ENCODE data around the gene PDE6C. TPM values are rescaled to one million over a fixed set of nuclear protein-coding genes. Genes with fewer than 3 reads are reported as not detected.

The PDE6C gene
- total RNA-seq, 4 donors from 2014 or later: not detected

GRCh38 chr10:93629647-93630305 is 17.4 kb downstream of the PDE6C start:
- Histone ChIP-seq H3K4me3 (no peak overlapping the region), H3K36me3 (no peaks in the 10 kb centered on the region), H3K27ac (no peak overlapping the region), H3K4me1 (no peaks in the 10 kb centered on the region), H3K27me3 (no peaks in the 10 kb centered on the region), H3K9me3 (no peaks in the 10 kb centered on the region)
- TF ChIP-seq CTCF (IDR thresholded peaks at IDR 0.05) (no peak), POLR2A (IDR thresholded peaks at IDR 0.05) (no peak)
- intact Hi-C loops (cut with DNase I; ENCODE audit: low total_unique reads): no loop called here
- no peak for DNase-seq

GRCh38 chr10:93630625-93631557 is 18.6 kb downstream of the PDE6C start:
- DNase-seq: no peak
- H3K4me3 ChIP-seq: no peak overlapping the region
- no peaks in the 10 kb centered on the region for H3K4me1 ChIP-seq
- no peaks in the 10 kb centered on the region for H3K9me3 ChIP-seq
- no peak overlapping the region for H3K27ac ChIP-seq
- H3K27me3 ChIP-seq: no peaks in the 10 kb centered on the region
- H3K36me3 ChIP-seq: no peaks in the 10 kb centered on the region
- intact Hi-C loops (cut with DNase I; ENCODE audit: low total_unique reads): no loop called here
- TF ChIP-seq POLR2A (IDR thresholded peaks at IDR 0.05) (no peak), CTCF (IDR thresholded peaks at IDR 0.05) (no peak)

- no peaks in the 10 kb centered on the region for H3K4me1 ChIP-seq
- intact Hi-C loops (cut with DNase I; ENCODE audit: low total_unique reads): no loop called here
- DNase-seq: no peak
- no peaks in the 10 kb centered on the region for H3K9me3 ChIP-seq
- TF ChIP-seq CTCF (IDR thresholded peaks at IDR 0.05) (no peak), POLR2A (IDR thresholded peaks at IDR 0.05) (no peak)
- no peaks in the 10 kb centered on the region for H3K36me3 ChIP-seq
- H3K4me3 ChIP-seq: no peak overlapping the region
- H3K27me3 ChIP-seq: no peaks in the 10 kb centered on the region
- no peak overlapping the region for H3K27ac ChIP-seq
Measured at GRCh38 chr10:93639791-93640190, 27.5 kb downstream of the PDE6C start.

GRCh38 chr10:93652857-93653256 is 40.5 kb downstream of the PDE6C start:
- Histone ChIP-seq H3K27ac (no peak overlapping the region), H3K27me3 (peaks cover 0 to 4% of the 10 kb centered on the region in 2 donors)
- TF ChIP-seq CTCF (IDR thresholded peaks at IDR 0.05) (no peak), POLR2A (IDR thresholded peaks at IDR 0.05) (no peak)

GRCh38 chr10:93654201-93654600 is 41.9 kb downstream of the PDE6C start:
- TF ChIP-seq POLR2A (IDR thresholded peaks at IDR 0.05) (no peak), CTCF (IDR thresholded peaks at IDR 0.05) (no peak)
- no peak for DNase-seq

More at GRCh38 chr10:93652857-93653256, 40.5 kb downstream of the PDE6C start:
- Histone ChIP-seq H3K4me3 (no peak overlapping the region), H3K9me3 (no peaks in the 10 kb centered on the region), H3K36me3 (no peaks in the 10 kb centered on the region), H3K4me1 (no peaks in the 10 kb centered on the region)
- no peak for DNase-seq
- intact Hi-C loops (cut with DNase I; ENCODE audit: low total_unique reads): no loop called here

More at GRCh38 chr10:93654201-93654600, 41.9 kb downstream of the PDE6C start:
- H3K36me3 ChIP-seq: no peaks in the 10 kb centered on the region
- no peaks in the 10 kb centered on the region for H3K4me1 ChIP-seq
- intact Hi-C loops (cut with DNase I; ENCODE audit: low total_unique reads): no loop called here
- H3K9me3 ChIP-seq: no peaks in the 10 kb centered on the region
- no peak overlapping the region for H3K27ac ChIP-seq
- H3K4me3 ChIP-seq: no peak overlapping the region
- peaks cover 0 to 4% of the 10 kb centered on the region in 2 donors for H3K27me3 ChIP-seq
